ENCODE measurements around the gene PODN.

GRCh38 chr1:53088616-53089300, 26.7 kb downstream of the PODN start:
- no peak for TF ChIP-seq POLR2AphosphoS5 (IDR thresholded peaks at IDR 0.05; ENCODE audit: low read depth)
- no peak for TF ChIP-seq CTCF (IDR thresholded peaks at IDR 0.05; ENCODE audit: insufficient read depth, low read length)
- TF ChIP-seq, protein P1, sequence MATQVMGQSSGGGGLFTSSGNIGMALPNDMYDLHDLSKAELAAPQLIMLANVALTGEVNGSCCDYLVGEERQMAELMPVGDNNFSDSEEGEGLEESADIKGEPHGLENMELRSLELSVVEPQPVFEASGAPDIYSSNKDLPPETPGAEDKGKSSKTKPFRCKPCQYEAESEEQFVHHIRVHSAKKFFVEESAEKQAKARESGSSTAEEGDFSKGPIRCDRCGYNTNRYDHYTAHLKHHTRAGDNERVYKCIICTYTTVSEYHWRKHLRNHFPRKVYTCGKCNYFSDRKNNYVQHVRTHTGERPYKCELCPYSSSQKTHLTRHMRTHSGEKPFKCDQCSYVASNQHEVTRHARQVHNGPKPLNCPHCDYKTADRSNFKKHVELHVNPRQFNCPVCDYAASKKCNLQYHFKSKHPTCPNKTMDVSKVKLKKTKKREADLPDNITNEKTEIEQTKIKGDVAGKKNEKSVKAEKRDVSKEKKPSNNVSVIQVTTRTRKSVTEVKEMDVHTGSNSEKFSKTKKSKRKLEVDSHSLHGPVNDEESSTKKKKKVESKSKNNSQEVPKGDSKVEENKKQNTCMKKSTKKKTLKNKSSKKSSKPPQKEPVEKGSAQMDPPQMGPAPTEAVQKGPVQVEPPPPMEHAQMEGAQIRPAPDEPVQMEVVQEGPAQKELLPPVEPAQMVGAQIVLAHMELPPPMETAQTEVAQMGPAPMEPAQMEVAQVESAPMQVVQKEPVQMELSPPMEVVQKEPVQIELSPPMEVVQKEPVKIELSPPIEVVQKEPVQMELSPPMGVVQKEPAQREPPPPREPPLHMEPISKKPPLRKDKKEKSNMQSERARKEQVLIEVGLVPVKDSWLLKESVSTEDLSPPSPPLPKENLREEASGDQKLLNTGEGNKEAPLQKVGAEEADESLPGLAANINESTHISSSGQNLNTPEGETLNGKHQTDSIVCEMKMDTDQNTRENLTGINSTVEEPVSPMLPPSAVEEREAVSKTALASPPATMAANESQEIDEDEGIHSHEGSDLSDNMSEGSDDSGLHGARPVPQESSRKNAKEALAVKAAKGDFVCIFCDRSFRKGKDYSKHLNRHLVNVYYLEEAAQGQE (IDR thresholded peaks at IDR 0.05; ENCODE audit: insufficient replicate concordance, low read depth), result no peak
- TF ChIP-seq GABPA (IDR thresholded peaks at IDR 0.05; ENCODE audit: low read depth), result no peak
- no peak for TF ChIP-seq SPI1 (IDR thresholded peaks at IDR 0.05; ENCODE audit: borderline replicate concordance, low read depth)

Data from HL-60 (cell line).